Measurements from ENCODE around the gene OSBPL10. TPM values are rescaled to one million over a fixed set of nuclear protein-coding genes. Genes with fewer than 3 reads are reported as not detected.

The OSBPL10 gene
- total and polyA plus RNA-seq, 2 donors, result 58.0 to 62.4 TPM

- DNase-seq (ENCODE audit: extremely low spot score), result no peak
- Histone ChIP-seq H3K4me1 (ENCODE audit: insufficient read depth) (no peaks in the 10 kb centered on the region), H3K36me3 (ENCODE audit: insufficient read depth) (no peaks in the 10 kb centered on the region), H3K4me3 (ENCODE audit: low read depth, low read length) (no peak overlapping the region), H3K27ac (ENCODE audit: low read depth) (no peak overlapping the region)
- WGBS, result 55% methylated on average over 5 of the region's 5 CpGs
Measured at GRCh38 chr3:31661286-31661685, 319.8 kb downstream of the OSBPL10 start.

GRCh38 chr3:31659246-31659645, 321.8 kb downstream of the OSBPL10 start:
- Histone ChIP-seq H3K4me1 (ENCODE audit: insufficient read depth) (no peaks in the 10 kb centered on the region), H3K4me3 (ENCODE audit: low read depth, low read length) (no peak overlapping the region), H3K27ac (ENCODE audit: low read depth) (no peak overlapping the region), H3K36me3 (ENCODE audit: insufficient read depth) (no peaks in the 10 kb centered on the region)
- no peak for DNase-seq (ENCODE audit: extremely low spot score)

GRCh38 chr3:31654998-31655397, 326.1 kb downstream of the OSBPL10 start:
- Histone ChIP-seq H3K36me3 (ENCODE audit: insufficient read depth) (no peaks in the 10 kb centered on the region), H3K4me1 (ENCODE audit: insufficient read depth) (no peaks in the 10 kb centered on the region), H3K4me3 (ENCODE audit: low read depth, low read length) (no peak overlapping the region), H3K27ac (ENCODE audit: low read depth) (no peak overlapping the region)
- DNase-seq (ENCODE audit: extremely low spot score), result no peak

- no peak overlapping the region for H3K4me3 ChIP-seq (ENCODE audit: low read depth, low read length)
- H3K4me1 ChIP-seq (ENCODE audit: insufficient read depth), result no peaks in the 10 kb centered on the region
- WGBS, result 85% methylated on average over 1 of the region's 1 CpG
- H3K36me3 ChIP-seq (ENCODE audit: insufficient read depth), result peaks cover 2% of the 10 kb centered on the region
- no peak overlapping the region for H3K27ac ChIP-seq (ENCODE audit: low read depth)
- DNase-seq (ENCODE audit: extremely low spot score), result no peak
Measured at GRCh38 chr3:31653464-31653863, 327.6 kb downstream of the OSBPL10 start.

- Histone ChIP-seq H3K27ac (ENCODE audit: low read depth) (no peak overlapping the region), H3K4me1 (ENCODE audit: insufficient read depth) (no peaks in the 10 kb centered on the region), H3K36me3 (ENCODE audit: insufficient read depth) (peaks cover 3% of the 10 kb centered on the region), H3K4me3 (ENCODE audit: low read depth, low read length) (no peak overlapping the region)
- DNase-seq (ENCODE audit: extremely low spot score), result no peak
Measured at GRCh38 chr3:31652296-31652695, 328.8 kb downstream of the OSBPL10 start.

- Histone ChIP-seq H3K4me3 (ENCODE audit: low read depth, low read length) (no peak overlapping the region), H3K4me1 (ENCODE audit: insufficient read depth) (no peaks in the 10 kb centered on the region), H3K27ac (ENCODE audit: low read depth) (no peak overlapping the region), H3K36me3 (ENCODE audit: insufficient read depth) (peaks cover 3% of the 10 kb centered on the region)
- no peak for DNase-seq (ENCODE audit: extremely low spot score)
- WGBS, result 99% methylated on average over 4 of the region's 4 CpGs
Measured at GRCh38 chr3:31648286-31648968, 332.6 kb downstream of the OSBPL10 start.

- no peak overlapping the region for H3K4me3 ChIP-seq (ENCODE audit: low read depth, low read length)
- peaks cover 3% of the 10 kb centered on the region for H3K36me3 ChIP-seq (ENCODE audit: insufficient read depth)
- no peak overlapping the region for H3K27ac ChIP-seq (ENCODE audit: low read depth)
- WGBS, result 74% methylated on average over 5 of the region's 5 CpGs
- no peaks in the 10 kb centered on the region for H3K4me1 ChIP-seq (ENCODE audit: insufficient read depth)
- DNase-seq (ENCODE audit: extremely low spot score), result no peak
Measured at GRCh38 chr3:31645256-31645655, 335.8 kb downstream of the OSBPL10 start.

GRCh38 chr3:31639828-31640227, 341.2 kb downstream of the OSBPL10 start:
- no peak for DNase-seq (ENCODE audit: extremely low spot score)
- no peak overlapping the region for H3K4me3 ChIP-seq (ENCODE audit: low read depth, low read length)
- H3K27ac ChIP-seq (ENCODE audit: low read depth), result no peak overlapping the region
- no peaks in the 10 kb centered on the region for H3K4me1 ChIP-seq (ENCODE audit: insufficient read depth)
- WGBS, result 96% methylated on average over 1 of the region's 1 CpG
- H3K36me3 ChIP-seq (ENCODE audit: insufficient read depth), result peaks cover 2% of the 10 kb centered on the region

GRCh38 chr3:31636694-31637442, 344.2 kb downstream of the OSBPL10 start:
- Histone ChIP-seq H3K36me3 (ENCODE audit: insufficient read depth) (peaks cover 4% of the 10 kb centered on the region), H3K4me1 (ENCODE audit: insufficient read depth) (no peaks in the 10 kb centered on the region)
- 32% methylated on average over 2 of the region's 2 CpGs for WGBS

GRCh38 chr3:31636049-31636448, 345.0 kb downstream of the OSBPL10 start:
- Histone ChIP-seq H3K4me1 (ENCODE audit: insufficient read depth) (no peaks in the 10 kb centered on the region), H3K27ac (ENCODE audit: low read depth) (no peak overlapping the region), H3K4me3 (ENCODE audit: low read depth, low read length) (no peak overlapping the region), H3K36me3 (ENCODE audit: insufficient read depth) (peaks cover 5% of the 10 kb centered on the region)
- WGBS, result 46% methylated on average over 4 of the region's 4 CpGs
- no peak for DNase-seq (ENCODE audit: extremely low spot score)

More at GRCh38 chr3:31636694-31637442, 344.2 kb downstream of the OSBPL10 start:
- DNase-seq (ENCODE audit: extremely low spot score), result no peak
- Histone ChIP-seq H3K27ac (ENCODE audit: low read depth) (no peak overlapping the region), H3K4me3 (ENCODE audit: low read depth, low read length) (no peak overlapping the region)

- DNase-seq (ENCODE audit: extremely low spot score), result no peak
- WGBS, result 29% methylated on average over 1 of the region's 1 CpG
- Histone ChIP-seq H3K36me3 (ENCODE audit: insufficient read depth) (peaks cover 5% of the 10 kb centered on the region), H3K27ac (ENCODE audit: low read depth) (no peak overlapping the region), H3K4me1 (ENCODE audit: insufficient read depth) (no peaks in the 10 kb centered on the region), H3K4me3 (ENCODE audit: low read depth, low read length) (no peak overlapping the region)
Measured at GRCh38 chr3:31635545-31635944, 345.5 kb downstream of the OSBPL10 start.

- no peak for DNase-seq (ENCODE audit: extremely low spot score)
- WGBS, result 60% methylated on average over 2 of the region's 2 CpGs
- H3K4me1 ChIP-seq (ENCODE audit: insufficient read depth), result no peaks in the 10 kb centered on the region
- peaks cover 6% of the 10 kb centered on the region for H3K36me3 ChIP-seq (ENCODE audit: insufficient read depth)
- H3K27ac ChIP-seq (ENCODE audit: low read depth), result no peak overlapping the region
- no peak overlapping the region for H3K4me3 ChIP-seq (ENCODE audit: low read depth, low read length)
Measured at GRCh38 chr3:31634476-31634875, 346.6 kb downstream of the OSBPL10 start.

- WGBS, result 93% methylated on average over 5 of the region's 5 CpGs
- no peak overlapping the region for H3K4me3 ChIP-seq (ENCODE audit: low read depth, low read length)
- no peak overlapping the region for H3K27ac ChIP-seq (ENCODE audit: low read depth)
- H3K36me3 ChIP-seq (ENCODE audit: insufficient read depth), result peaks cover 6% of the 10 kb centered on the region
- DNase-seq (ENCODE audit: extremely low spot score), result no peak
- H3K4me1 ChIP-seq (ENCODE audit: insufficient read depth), result no peaks in the 10 kb centered on the region
Measured at GRCh38 chr3:31629054-31629453, 352.0 kb downstream of the OSBPL10 start.

GRCh38 chr3:31625358-31625757, 355.7 kb downstream of the OSBPL10 start:
- Histone ChIP-seq H3K36me3 (ENCODE audit: insufficient read depth) (peaks cover 2% of the 10 kb centered on the region), H3K27ac (ENCODE audit: low read depth) (no peak overlapping the region), H3K4me3 (ENCODE audit: low read depth, low read length) (no peak overlapping the region), H3K4me1 (ENCODE audit: insufficient read depth) (no peaks in the 10 kb centered on the region)
- DNase-seq (ENCODE audit: extremely low spot score), result no peak
- 83% methylated on average over 2 of the region's 2 CpGs for WGBS

All from urinary bladder (tissue), 4 donors.